ENCODE results near the gene PRSS50.

PRSS50 gene

GRCh38 chr3:46668591-46668990, 49.1 kb downstream of the PRSS50 start:
- H3K4me3 ChIP-seq (ENCODE audit: low read length) = no peak overlapping the region
- TF ChIP-seq, protein P1, sequence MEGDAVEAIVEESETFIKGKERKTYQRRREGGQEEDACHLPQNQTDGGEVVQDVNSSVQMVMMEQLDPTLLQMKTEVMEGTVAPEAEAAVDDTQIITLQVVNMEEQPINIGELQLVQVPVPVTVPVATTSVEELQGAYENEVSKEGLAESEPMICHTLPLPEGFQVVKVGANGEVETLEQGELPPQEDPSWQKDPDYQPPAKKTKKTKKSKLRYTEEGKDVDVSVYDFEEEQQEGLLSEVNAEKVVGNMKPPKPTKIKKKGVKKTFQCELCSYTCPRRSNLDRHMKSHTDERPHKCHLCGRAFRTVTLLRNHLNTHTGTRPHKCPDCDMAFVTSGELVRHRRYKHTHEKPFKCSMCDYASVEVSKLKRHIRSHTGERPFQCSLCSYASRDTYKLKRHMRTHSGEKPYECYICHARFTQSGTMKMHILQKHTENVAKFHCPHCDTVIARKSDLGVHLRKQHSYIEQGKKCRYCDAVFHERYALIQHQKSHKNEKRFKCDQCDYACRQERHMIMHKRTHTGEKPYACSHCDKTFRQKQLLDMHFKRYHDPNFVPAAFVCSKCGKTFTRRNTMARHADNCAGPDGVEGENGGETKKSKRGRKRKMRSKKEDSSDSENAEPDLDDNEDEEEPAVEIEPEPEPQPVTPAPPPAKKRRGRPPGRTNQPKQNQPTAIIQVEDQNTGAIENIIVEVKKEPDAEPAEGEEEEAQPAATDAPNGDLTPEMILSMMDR (conservative IDR thresholded peaks at IDR 0.05; ENCODE audit: low read length) = no peak

DNA sequence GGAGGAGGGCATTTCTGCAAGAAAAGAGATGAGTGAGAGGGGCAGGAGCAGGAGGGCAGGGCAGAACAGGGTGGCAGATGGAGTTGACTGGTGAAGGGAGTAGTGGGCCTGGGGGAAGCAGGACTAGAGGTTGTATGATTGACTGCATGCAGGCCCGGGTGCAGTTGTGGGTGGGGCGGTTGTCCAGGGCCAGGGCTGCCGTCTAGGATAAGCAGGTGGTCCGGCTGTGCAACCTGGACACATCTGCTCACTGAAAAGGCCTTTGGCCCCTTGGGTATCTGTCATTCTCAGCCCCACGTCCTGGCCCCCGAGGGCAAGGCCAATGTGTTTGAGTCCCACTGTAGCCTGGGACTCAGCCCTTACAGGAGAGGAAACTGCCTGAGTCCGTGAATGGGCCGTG, 49.6 kb downstream of the PRSS50 start:
- DNase-seq (ENCODE audit: low read depth) = no peak
- TF ChIP-seq, protein P1 (conservative IDR thresholded peaks at IDR 0.05; ENCODE audit: low read length) = no peak
- H3K4me3 ChIP-seq (ENCODE audit: low read length) = no peak overlapping the region

More at GRCh38 chr3:46668591-46668990, 49.1 kb downstream of the PRSS50 start:
- DNase-seq (ENCODE audit: low read depth) = no peak

DNA sequence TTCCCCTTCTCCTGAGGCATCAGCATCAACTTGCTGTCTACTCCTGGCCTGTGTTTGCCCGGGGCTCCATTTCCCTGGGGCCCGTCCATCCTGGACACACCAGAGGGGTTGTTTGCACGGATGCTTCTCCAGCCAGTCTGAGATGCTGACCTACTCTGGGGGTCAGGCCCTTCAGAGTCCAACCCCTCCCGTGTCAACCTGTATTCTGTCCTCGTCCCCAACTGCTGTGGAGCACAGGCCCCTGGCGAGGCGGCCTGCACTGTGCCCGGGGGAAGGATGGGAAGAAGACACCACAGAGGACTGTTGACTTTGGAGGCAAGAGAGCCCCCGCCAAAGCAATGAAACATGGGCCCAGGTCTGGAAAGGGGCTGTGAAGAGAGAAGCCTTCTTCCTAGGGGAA, 50.0 kb downstream of the PRSS50 start:
- DNase-seq (ENCODE audit: low read depth) = no peak
- TF ChIP-seq, protein P1 (conservative IDR thresholded peaks at IDR 0.05; ENCODE audit: low read length) = no peak
- no peak overlapping the region for H3K4me3 ChIP-seq (ENCODE audit: low read length)

- H3K4me3 ChIP-seq (ENCODE audit: low read length) = no peak overlapping the region
- TF ChIP-seq, protein P1 (conservative IDR thresholded peaks at IDR 0.05; ENCODE audit: low read length) = no peak
- DNase-seq (ENCODE audit: low read depth) = no peak
These were observed 50.5 kb downstream of the PRSS50 start for GRCh38 chr3:46667061-46667621.

GRCh38 chr3:46666453-46666845, 51.2 kb downstream of the PRSS50 start:
- H3K4me3 ChIP-seq (ENCODE audit: low read length) = no peak overlapping the region
- DNase-seq (ENCODE audit: low read depth) = no peak
- TF ChIP-seq, protein P1 (conservative IDR thresholded peaks at IDR 0.05; ENCODE audit: low read length) = no peak

GRCh38 chr3:46665763-46666452, 51.8 kb downstream of the PRSS50 start:
- H3K4me3 ChIP-seq (ENCODE audit: low read length) = no peak overlapping the region
- TF ChIP-seq, protein P1 (conservative IDR thresholded peaks at IDR 0.05; ENCODE audit: low read length) = no peak
- DNase-seq (ENCODE audit: low read depth) = no peak
